NCI-H2171 (cell line): ENCODE data around the gene NATD1.

Experiments
- DNase-seq: peaks from one replicate; lab custom pipeline; 2025; lab: John Stamatoyannopoulos, UW

The NATD1 gene, protein sequence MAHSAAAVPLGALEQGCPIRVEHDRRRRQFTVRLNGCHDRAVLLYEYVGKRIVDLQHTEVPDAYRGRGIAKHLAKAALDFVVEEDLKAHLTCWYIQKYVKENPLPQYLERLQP

DNA sequence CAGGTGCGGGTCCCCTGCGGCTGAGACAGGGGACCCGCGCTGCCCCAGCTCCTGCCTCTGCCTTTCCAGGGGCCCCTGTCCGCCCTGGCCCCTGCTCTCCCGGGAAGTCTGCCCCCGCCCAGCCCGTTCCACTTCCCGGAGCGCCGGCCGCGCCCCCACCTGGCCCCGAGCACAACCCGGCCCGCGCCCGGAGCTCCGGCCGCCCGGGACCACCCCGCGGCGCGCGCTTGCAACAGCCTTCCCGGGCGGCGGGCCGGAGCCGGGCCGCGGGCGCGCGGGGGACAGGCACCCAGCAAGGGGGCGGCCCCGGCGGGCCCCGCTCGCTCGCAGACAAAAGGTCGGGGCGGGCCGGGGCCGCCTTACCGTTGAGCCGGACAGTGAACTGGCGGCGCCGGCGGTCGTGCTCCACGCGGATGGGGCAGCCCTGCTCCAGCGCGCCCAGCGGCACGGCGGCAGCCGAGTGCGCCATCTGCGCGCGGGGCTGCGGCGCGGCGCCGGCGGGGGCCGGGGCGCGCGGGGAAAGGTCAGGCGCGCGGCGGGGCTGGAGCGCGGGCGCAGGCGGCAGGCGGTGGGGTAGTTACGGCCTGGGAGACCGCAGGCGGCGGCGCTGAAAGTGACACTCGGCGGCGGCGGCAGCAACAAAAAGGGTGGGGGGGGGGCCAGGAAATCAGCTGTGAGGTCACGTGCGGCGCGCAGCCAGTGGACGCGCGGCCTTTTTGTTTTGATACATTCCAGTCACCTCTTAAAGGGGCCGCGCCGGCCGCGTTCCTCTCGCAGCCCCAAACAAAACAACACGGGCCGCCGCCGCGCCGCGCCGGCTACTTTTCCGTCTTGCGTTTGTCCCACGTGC, at the start of gene NATD1:
Gene NATD1 (minus strand): TSS at position 615 of the 850 bp plus-strand sequence. CDS start 146 bp downstream, at position 469.
- DNase-seq, result peak; percentile 78

DNA sequence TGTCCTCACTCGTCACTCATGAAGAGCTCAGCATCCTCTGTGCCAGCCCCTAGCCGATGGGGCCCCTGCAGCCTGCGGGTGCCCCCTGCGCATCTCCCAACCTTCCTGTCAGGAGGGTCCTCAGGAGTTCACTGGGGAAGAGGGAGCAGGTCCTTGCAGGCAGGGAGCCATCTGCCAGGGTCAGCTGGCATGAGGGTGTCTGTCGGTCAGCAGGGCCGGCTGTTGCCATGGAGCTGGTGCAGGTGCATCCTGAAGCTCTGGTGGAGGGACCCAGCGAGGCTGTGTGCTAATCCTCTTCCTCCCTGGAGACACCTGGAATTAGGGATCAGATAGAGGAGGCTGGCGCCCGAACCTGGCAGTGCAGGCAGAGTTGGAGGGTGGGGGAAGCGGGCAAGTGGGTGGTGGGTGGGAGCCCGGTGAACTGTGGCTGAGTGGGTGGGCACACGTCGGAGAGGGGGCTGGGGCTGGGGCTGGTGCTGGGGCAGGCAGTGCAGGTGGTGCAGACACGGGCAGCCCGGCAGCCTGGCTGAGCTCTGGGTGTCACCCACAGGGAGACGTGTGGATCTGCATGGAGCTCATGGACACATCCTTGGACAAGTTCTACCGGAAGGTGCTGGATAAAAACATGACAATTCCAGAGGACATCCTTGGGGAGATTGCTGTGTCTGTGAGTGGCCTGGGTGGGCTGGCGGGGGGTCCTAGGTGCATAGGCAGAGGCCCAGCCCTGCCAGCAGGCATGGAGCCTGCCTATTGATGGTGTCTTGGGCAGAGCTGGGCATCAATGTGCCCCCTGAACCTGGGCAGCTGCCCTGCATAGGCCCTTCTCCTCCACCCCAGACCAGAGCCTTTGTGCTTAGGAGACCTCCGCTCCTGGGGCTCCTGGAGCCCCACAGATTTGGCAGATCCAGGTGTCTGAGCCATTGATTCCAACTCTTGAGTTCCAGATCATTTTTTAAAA, 48.7 kb upstream of the NATD1 start:
- DNase-seq, result no peak

DNA sequence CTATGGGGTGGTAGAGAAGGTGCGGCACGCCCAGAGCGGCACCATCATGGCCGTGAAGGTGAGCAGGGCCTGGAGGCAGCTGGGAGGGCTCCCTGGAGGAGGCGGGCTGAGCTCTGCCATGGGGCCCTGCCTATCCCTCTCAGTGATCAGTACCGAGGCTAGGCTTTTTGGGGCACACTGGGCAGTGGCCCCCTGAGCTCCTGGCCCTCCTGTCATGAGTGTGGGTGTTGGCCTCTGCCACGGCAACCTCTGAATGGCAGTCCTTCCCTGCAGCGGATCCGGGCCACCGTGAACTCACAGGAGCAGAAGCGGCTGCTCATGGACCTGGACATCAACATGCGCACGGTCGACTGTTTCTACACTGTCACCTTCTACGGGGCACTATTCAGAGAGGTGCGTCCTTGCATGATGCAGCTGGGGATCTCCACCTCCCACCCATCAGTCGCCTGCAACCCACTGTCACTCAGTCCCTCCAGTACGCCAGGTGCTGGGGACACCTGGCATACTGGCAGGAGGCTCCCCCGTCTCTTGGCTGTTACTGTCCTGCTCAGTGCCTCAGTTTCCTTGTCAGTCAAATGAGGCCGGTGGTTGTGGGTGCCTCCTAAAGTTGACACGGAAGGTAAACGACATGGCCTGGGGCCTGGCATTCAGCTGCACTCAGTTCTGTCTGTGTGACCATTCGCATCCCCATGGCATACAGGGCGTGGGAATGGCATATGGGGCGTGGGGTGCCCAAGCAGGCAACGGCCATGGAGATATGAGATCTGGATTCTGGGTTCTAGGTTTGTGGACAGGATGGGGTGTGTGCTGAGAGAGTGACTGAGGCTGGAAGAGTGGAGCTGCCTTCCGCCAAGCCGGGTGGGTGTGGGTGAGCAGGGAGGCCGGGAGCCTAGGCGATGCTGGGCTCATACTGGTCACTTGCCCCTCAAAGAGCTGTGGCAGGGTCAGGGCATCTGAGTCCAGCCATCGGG, 47.7 kb upstream of the NATD1 start:
- DNase-seq, result no peak

DNA sequence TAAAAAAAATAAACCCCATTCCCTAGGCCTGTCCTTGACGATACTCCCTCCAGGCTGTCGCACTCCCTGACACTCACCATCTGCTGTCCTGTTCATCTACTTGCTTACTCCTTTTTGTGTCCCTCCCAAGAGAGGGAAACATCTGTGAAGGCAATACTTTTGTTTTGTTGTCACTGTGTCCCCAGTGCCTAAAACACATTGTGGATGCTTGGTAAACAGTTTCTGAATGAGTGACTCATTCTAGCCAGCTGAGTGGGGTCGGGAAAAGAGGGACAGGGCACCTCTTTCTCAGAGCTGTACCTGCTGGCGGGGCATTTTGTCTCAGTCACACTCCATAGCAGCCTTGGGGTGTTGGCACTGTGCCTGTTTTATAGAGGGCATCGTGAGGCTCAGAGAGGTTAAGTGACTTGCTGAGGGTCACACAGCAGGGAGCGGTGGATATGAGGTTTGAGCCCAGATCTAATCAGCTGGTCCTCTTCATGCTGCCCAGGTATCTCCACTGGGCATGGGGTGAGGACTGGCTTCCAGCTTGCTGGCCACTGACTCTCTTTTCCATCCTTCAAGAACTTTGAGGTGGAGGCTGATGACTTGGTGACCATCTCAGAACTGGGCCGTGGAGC, 46.9 kb upstream of the NATD1 start:
- DNase-seq, result peak; percentile 88

DNA sequence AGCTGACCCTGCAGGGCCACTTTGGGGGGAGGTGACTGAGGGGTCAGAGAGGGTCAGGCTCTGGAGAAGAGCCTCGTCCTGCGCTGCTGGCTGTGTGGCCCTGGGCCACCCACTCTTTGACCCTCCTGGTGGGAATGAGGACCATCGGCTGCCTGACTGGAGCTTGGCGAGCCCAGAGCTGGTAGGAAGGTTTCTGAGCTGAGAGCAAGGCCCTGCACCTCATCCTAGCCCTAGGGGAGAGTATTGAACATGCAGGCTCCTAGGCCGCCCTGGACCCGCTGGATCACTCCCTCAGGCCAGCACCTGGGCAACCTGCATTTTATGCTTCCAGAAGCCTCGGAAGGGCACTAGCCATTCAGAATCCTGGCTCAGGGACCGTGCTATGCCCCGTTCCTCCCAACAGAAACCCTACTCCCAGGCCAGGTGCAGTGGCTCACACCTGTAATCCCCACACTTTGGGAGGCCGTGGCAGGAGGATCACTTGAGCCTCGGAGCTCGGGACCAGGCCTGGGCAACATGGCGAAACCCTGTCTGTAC, 45.8 kb upstream of the NATD1 start:
- DNase-seq, result no peak

DNA sequence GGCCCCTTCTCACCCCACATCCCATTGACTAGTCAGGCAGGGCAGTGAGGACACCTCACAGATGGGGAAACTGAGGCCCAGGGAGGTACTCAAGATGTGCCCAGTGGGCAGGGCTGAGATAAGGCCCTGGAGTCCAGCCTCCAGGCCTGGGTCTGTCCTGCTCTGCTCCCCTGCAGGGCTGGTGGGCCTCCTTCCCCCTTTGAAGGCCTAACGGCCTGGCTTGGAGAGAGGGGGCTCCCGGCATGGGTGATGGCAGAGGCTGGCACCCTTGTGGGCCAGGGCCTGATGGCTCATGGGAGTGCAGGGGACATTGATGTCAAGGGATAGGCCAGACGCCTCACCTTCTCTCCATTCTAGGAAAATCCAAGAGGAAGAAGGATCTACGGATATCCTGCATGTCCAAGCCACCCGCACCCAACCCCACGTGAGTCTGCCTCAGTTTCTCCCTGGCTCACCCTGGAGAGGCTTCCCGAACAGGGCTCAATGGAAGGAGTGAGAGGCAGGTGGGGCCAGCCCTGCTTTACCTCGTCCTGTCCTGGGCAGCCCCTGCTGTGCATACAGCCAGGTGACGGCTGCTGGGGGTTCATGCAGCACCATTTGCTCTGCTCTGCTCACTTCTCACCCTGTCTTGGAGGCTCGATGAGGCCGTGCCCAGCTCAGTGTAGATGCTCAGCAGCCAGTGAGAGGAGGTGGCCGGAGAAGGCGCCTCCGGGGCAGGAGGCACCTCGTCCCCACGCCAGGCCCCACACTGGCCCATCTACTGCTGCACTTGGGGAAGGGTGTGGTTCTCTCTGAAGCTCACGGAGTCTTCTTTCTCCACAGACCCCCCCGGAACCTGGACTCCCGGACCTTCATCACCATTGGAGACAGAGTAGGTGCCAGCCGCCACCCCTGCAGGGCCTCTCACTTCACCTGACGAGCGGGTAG, 45.1 kb upstream of the NATD1 start:
- DNase-seq, result no peak

DNA sequence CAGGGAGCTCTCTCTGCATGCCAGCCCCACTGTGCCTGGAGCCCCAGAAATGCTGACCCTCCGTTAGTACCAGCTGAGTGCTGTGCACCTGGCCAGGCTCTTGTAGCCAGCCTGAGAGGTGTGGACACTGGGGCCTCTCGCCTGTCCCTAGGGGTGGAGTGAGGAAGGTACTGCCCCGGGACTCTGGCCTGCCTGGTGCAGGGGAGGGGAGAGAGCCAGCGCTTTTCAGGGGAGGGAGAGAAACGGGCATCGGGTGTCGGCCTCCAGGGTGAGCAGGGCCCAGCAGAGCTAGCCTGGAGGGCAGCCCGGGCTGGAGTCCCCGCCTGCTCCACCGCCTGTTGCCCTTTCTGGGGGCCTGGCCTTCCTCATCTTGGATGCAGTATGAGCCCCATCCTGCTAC, 44.4 kb upstream of the NATD1 start:
- DNase-seq, result no peak

DNA sequence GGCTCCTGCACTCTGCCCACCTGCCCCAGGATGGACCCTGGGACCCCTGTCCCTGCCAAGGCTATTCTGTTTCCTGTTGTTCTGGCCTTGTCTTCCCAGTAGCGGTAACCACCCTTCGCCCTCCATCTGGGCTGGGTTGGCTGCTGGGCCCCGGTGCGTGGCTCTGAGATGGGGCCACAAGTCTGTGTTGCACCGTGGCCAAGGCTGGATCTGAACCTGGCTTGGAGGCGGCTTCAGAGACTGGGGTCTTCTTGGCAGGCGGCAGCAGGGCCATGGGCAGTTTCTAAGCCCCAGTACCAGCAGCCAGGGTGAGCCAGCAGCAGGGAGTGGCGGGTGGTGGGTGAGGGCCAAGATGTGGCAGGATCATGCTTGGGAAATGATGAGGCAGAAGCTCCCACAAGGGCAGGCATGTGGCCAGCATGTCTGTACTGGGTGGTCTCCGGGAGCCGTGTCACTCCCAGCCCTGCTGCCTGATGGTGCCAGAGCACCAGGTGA, 43.9 kb upstream of the NATD1 start:
- DNase-seq, result no peak

DNA sequence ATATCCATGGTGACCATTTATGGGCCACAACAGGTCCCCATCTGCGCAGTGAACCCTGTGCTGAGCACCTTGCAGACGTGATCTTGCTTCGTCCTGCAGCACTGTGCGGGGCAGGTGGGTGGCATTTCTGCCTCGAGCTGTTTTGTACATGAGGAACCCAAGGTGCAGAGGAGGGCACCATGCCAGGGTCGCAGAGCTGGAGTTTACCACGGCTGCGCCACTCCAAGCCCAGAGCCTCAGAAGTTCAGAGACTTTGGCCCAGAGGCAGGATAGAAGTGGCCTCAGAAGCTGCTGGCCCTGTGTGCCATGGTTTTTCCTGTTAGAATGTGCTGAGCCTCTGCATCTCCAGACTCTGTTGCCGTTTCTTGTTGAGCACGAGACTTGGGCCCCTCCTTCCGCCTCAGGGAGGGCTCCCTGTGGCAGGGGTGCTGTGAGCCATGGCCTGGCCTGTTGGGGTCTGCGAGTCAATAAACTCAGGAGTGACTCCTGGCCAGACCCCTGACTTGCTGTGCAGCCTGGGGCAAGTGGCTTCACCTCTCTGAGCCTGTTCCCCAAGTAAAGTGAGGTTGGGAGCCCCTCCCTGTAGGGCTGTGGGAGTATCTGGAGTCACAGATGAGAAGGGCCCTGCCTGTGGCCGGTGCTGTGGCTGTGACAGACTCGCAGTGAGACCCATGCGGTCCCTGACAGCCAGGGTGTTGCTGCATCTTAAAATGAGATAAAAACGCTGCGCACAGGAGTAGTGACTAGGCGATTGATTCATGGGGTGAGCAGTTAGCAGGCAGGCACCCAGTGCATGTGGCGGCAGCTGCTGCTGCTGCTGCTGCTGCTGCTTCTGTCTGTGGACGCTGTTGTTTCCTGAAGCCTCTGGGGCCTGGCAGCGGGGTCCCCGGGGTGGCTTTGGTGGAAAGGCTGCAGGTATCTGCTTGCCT, 43.2 kb upstream of the NATD1 start:
- peak; percentile 33 for DNase-seq

DNA sequence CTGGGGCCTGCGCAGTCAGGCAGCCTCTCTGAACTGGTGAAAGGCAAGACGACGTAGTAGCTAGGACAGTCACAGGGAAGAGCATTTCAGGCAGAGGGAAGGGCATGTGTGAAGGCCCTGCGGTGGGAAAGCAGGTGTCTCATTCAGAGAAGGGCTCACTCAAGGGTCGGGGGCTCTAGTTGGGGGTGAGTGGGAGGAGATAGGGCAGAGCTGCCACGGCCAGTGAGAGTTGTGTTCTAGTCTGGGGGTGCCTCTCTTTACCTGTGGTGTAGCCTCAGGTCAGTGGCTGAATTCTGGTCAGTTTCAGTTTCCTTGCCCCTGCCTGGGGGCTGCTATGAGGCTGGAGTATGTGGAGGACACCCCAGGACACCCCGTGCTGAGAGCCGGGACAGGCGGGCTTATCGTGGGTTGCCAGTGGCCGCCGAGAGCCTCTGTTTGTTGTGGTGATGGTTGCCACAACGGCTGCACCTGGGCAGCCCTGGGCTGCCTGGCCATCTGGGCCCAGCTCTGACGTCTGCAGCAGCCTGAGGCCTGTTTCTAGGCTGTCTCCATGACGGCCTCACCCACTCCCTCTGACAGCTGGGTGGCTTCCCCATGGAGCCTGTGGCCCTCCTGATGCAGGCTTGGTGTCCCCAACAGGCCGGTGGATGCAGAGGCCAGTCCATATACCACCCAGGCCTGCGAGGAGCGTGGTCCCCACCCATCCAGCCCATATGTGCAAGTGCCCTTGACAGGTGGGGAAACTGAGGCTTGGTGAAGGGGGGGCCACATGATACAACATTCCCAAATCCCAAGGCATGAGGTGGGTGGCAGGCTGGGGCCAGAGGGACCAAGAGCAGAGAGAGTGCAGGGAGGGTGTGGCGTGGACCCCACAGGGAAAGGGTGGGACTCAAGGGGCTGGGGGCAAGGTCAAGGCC, 42.1 kb upstream of the NATD1 start:
- peak; percentile 34 for DNase-seq

DNA sequence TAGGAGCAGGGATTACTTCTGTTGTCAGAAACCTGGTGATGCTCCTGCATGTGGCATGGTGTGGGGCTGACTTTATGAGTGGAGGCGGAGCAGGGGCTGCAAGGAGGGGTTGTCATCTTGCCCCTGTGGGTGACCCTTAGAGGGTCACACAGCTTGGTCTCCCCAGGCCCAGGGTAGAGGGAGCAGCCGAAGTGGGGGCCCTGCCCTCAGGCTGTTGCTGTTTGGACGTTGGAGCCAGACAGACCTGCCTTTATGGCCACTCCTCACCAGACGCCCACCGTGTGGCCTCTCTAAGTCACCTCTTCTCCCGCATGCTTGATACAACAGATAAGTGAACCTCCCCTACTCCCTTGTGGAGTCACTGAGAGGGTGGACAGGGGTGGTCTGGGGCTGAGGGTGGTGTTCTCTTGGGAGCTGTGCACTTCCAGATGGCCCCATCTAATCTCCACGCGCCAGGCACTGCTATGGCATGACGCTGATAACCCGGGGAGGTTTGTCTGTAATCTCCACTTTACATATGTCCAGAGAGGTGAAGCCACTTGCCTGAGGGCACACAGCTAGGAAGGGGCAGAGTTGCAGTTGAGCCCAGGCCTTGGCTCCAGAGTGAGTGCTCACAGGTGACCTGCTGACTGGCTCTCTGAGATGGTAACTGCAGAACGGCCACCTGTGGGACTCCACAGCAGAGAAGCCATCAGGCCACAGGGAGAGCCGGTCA, 41.3 kb upstream of the NATD1 start:
- DNase-seq, result no peak

DNA sequence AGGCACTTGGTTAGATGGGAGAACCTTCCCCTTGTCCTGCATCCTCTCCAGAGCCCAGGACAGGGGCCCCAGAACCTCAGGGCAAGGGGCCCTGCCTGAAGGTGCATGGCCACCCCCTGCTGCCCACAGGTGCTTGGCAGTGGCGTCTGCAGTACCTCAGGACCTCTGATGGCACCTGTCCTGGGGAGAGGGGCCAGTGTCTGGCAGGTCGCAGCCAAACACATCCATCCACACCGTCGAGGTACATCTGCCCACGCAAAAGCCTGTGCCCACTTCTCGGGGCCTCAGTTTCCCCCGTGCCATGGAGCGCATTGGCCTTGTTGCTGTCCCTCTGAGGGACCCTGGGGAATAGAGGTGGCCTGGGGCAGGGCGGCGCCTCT, 40.6 kb upstream of the NATD1 start:
- no peak for DNase-seq

DNA sequence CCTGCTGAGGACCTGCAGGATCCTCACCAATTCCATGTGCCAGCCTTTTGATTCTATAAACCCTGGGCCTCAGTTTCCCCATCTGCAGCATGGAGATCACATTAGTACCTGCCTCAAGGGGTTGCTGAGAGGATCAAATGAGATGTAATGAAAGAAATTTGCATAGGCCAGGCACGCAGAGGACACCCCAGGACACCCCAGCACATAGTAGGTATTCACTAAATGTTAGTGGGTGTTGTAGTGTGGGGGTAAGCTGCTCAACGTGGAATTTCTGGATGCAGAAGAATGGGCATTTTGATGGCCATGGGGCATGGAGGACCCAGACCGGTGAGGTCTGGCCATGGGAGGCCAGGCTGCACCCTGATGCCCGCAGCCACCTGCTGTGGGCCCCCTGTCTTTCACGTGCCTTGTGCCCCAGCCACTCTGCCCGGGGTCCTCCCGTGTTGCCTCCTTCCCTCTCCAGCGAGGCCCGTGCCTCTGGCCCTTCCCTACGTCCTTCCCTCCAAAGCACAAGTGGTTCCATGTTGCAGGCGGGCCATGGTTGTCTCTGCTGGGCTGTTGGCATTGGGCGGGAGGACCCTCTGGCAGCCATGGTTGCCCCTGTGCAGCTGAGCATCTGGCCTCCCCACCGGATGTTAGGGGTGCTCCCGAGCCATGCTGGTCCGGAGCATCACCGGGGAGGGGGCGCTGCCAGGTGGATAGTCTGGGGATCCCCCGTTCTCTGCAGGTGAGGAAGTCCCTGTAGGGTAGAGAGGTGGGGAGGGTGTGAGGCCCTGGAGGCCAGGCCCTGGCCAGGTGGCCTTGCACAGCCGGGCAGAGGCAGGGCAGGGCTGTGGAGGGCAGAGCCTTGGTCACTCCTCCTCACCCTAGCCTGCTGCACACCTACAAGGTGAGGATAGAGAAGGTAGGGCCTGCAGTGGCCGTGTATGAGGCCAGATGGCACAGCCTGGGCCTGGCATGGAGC, 39.9 kb upstream of the NATD1 start:
- no peak for DNase-seq

DNA sequence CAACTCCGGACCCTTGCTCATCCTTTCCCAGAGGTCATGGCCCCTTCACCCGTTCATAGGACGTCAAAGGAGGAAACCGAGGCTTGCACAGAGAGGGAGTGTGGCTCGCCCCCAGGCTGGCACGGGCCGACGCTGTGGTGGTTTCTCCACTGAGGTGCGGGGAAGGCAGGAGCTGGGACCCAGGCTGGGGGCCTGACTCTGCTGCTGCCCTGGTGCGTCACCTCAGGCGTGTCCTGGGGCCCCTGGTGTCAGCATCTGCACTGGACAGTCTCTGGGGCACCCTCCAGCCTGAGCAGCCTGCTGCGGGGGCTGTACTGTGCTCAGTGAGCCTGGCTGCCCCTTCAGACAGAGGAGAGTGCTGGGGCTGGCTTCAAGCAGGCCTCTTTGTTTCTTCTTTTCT, 38.7 kb upstream of the NATD1 start:
- DNase-seq, result no peak

DNA sequence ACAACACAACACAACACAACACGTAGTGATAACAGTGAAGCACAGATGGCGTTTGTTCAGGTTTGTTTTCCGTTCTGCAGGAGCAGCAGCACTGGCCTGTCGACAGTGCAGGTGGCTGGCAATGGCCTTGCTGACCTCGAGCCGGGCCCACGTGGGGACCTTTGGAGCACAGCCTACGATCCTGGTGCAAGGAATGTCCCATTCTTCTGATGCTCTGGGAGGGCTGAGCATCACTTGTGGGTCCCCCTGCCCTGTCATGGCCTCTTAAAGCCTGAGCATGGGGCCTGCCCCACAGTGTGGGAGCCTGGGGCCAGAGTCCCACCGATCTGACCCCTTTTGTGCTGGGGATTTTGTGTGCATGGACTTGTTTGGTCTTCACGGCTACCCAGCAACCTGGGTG, 38.1 kb upstream of the NATD1 start:
- DNase-seq, result no peak
